HUES64 (cell line): ENCODE data around the gene CARD16.
"Not testable (repeated sequence)": the region's sequence is repeated elsewhere in the genome, so short reads cannot be mapped to it uniquely, and the experiment has no call there.

Experiments
- H3K27ac ChIP-seq: 2 replicates; pipeline ENCODE4 v1.7.0; 2013; ENCODE audit warnings: low read depth, low read length, inconsistent platforms
- H3K27me3 ChIP-seq: 2 replicates; pipeline ENCODE4 v1.6.1; 2013; ENCODE audit warnings: mild to moderate bottlenecking, low read length; ENCODE audit not compliant: insufficient read depth
- H3K36me3 ChIP-seq: 2 replicates; pipeline ENCODE4 v1.6.1; 2013; ENCODE audit warnings: mild to moderate bottlenecking, low read length; ENCODE audit not compliant: insufficient read depth
- H3K4me1 ChIP-seq: 2 replicates; pipeline ENCODE4 v1.6.1; 2013; ENCODE audit warnings: mild to moderate bottlenecking, low read length, moderate library complexity; ENCODE audit not compliant: insufficient read depth
- H3K4me3 ChIP-seq: 2 replicates; pipeline ENCODE4 v1.5.1; 2013; ENCODE audit warnings: mild to moderate bottlenecking, low read length, moderate library complexity
- H3K9ac ChIP-seq: 2 replicates; pipeline ENCODE4 v1.6.1; 2013; ENCODE audit warnings: mild to moderate bottlenecking, low read depth, low read length
- H3K9me3 ChIP-seq: 2 replicates; pipeline ENCODE4 v1.6.1; 2013; ENCODE audit warnings: low read depth, low read length; ENCODE audit not compliant: insufficient read depth
- WGBS: fragments of 150-250, 120-280 bp; methylation state at CpG from one replicate; pipeline ENCODE4 v1.1.7; 2013; ENCODE audit warnings: missing lambda C conversion rate; 5-methylcytosine and 5-hydroxymethylcytosine counted together

CARD16 gene

DNA sequence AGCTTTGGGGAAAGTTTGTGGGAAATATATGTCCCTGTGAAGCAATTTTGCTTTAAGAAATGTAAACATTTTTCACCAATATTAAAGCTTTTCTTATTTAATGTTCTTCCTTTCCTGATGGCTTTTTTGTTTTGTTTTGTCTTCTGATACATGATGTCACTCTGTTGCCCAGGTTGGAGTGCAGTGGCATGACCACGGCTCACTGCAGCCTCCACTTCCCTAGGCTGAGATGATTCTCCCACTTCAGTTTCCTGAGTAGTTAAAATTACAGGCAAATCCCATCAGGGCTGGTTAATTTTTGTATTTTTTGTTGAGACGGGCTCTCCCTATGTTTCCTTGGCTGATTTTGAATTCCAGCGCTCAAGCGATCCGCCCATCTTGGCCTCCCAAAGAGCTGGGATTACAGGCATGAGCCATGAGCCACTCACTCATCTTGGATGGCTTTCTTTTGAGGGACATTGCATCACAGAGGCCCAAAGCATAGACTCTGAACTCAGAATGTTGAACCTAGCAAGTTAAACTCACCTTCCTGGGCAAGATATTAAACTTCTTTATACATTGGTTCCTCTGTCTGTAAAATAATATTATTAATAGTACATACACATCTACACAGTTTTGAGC, 651 bp upstream of the CARD16 start:
- no peak overlapping the region for H3K4me3 ChIP-seq
- H3K4me1 ChIP-seq = peaks cover 5% of the 10 kb centered on the region; the same call in 1 of the 2 replicates
- H3K9ac ChIP-seq = no peak overlapping the region
- 98% methylated on average over 5 of the region's 5 CpGs for WGBS
- no peaks in the 10 kb centered on the region for H3K36me3 ChIP-seq
- H3K27me3 ChIP-seq = no peaks in the 10 kb centered on the region
- no peaks in the 10 kb centered on the region for H3K9me3 ChIP-seq
- H3K27ac ChIP-seq = no peak overlapping the region

DNA sequence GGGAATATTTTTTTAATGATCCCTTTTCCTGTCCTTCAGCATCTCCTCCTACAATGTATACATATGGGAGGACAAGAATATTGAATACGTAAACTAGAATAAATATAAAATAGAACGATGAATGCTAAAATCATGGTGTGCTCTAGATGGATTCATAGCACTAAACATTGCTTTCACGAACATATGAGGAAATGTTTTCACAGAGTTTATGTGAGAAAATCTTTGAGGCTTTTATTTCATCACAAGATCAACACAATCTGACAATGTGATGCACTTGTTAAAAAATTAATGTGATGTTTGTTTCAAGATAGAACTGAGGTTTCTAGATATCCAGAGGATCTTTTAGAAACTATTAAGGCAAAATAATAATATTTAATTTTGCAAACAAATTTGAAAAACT, 3.0 kb downstream of the CARD16 start:
- H3K9ac ChIP-seq = no peak overlapping the region
- WGBS = 98% methylated on average over 3 of the region's 3 CpGs
- no peaks in the 10 kb centered on the region for H3K9me3 ChIP-seq
- peaks cover 4% of the 10 kb centered on the region; the same call in 1 of the 2 replicates for H3K4me1 ChIP-seq
- H3K27ac ChIP-seq = no peak overlapping the region
- H3K36me3 ChIP-seq = no peaks in the 10 kb centered on the region
- no peak overlapping the region for H3K4me3 ChIP-seq
- H3K27me3 ChIP-seq = no peaks in the 10 kb centered on the region

DNA sequence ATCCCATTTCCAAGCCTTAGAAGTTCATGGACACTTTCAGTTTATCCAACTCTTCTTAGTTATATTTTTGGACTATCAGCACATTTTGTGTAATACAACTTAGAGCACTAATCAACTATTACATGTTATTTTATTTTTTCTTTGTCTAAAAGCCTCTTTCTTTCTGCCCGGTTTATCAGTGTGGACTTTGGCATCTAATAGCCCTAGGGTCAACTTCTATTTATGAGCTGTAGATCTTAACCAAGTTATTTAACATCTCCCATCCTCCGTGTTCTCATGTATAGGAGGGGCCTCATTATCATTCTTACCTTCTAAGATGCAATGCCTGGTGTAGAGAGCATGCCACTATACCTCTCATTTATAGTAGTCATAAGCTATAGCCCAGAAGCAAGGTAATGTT, 4.4 kb downstream of the CARD16 start:
- 100% methylated on average over 2 of the region's 2 CpGs for WGBS
- Histone ChIP-seq H3K27ac (no peak overlapping the region), H3K9me3 (no peaks in the 10 kb centered on the region)

GRCh38 chr11:105034813-105035620, 10.1 kb downstream of the CARD16 start, which contains the start of gene CASP1:
TSS of gene CASP1 (minus strand) at chr11:105035144. CDS start at chr11:105035113, 31 bp downstream.
- Histone ChIP-seq H3K4me3 (no peak within 1 kb of the TSS), H3K9me3 (no peaks in the 10 kb centered on the region), H3K27ac (no peak within 1 kb of the TSS)

More for the DNA sequence above, 4.4 kb downstream of the CARD16 start:
- no peak overlapping the region for H3K9ac ChIP-seq
- no peak overlapping the region for H3K4me3 ChIP-seq
- H3K27me3 ChIP-seq = no peaks in the 10 kb centered on the region
- H3K36me3 ChIP-seq = no peaks in the 10 kb centered on the region
- H3K4me1 ChIP-seq = no peaks in the 10 kb centered on the region

GRCh38 chr11:105034388-105034787, 10.7 kb downstream of the CARD16 start:
- H3K27me3 ChIP-seq, H3K27ac ChIP-seq, H3K4me1 ChIP-seq, H3K4me3 ChIP-seq, H3K9me3 ChIP-seq, H3K36me3 ChIP-seq, H3K9ac ChIP-seq: not testable (repeated sequence)
- 96% methylated on average over 2 of the region's 2 CpGs for WGBS

More at GRCh38 chr11:105034813-105035620, 10.1 kb downstream of the CARD16 start, which contains the start of gene CASP1:
- 85% methylated on average over 3 of the region's 3 CpGs for WGBS
- Histone ChIP-seq H3K27me3 (no peaks in the 10 kb centered on the region), H3K9ac (no peak within 1 kb of the TSS), H3K4me1 (no peaks in the 10 kb centered on the region), H3K36me3 (no peaks in the 10 kb centered on the region)

GRCh38 chr11:105033781-105034180, 11.4 kb downstream of the CARD16 start:
- Histone ChIP-seq H3K9me3 (no peaks in the 10 kb centered on the region), H3K36me3 (no peaks in the 10 kb centered on the region), H3K4me1 (no peaks in the 10 kb centered on the region), H3K27ac (no peak overlapping the region), H3K9ac (no peak overlapping the region), H3K27me3 (no peaks in the 10 kb centered on the region), H3K4me3 (no peak overlapping the region)
- WGBS = 95% methylated on average over 1 of the region's 1 CpG

DNA sequence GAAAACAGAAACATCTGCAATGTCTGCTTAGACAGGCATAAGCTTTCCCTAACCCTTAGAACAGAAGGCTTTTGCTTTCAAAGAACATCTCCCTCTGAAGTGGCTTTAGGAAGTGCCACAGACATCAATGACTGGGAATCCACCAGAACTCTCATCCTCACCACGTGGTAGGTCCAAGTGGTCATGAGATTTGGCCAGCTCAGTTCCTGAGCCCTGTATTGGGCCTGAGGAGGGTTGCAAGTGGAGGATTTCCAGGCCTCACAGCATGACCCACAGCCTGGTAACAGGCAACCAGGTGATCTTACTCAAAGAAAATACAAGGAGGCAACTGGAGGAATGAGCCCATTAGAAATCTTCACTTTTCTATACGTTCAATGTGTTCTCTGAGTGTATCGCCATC, 11.8 kb downstream of the CARD16 start:
- Histone ChIP-seq H3K4me1 (no peaks in the 10 kb centered on the region), H3K27me3 (no peaks in the 10 kb centered on the region), H3K9ac (no peak overlapping the region), H3K27ac (no peak overlapping the region), H3K36me3 (no peaks in the 10 kb centered on the region), H3K4me3 (no peak overlapping the region), H3K9me3 (no peaks in the 10 kb centered on the region)
- 98% methylated on average over 3 of the region's 3 CpGs for WGBS

DNA sequence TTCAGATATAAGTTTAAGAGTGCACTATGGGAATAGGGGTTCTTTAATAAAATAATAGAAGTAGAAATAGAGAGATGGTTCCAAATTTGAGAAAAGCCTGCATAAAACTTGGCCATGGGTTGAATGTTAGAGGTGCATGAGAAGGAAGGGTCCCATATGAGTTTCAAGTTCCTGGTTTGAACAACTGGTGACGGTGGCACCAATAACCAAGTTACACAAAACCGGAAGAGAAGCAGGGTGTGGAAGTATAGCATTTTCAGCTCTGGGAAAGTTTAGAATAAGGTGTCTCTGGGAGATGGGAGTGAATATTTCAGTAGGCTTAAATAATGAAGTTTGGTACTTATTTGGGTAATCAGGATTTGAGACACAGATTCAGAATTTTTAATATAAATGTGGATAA, 12.6 kb downstream of the CARD16 start:
- H3K36me3 ChIP-seq = no peaks in the 10 kb centered on the region
- no peaks in the 10 kb centered on the region for H3K9me3 ChIP-seq
- H3K27me3 ChIP-seq = no peaks in the 10 kb centered on the region
- no peaks in the 10 kb centered on the region for H3K4me1 ChIP-seq
- 96% methylated on average over 2 of the region's 2 CpGs for WGBS
- no peak overlapping the region for H3K9ac ChIP-seq
- H3K27ac ChIP-seq = no peak overlapping the region
- H3K4me3 ChIP-seq = no peak overlapping the region

GRCh38 chr11:105027678-105028077, 17.5 kb downstream of the CARD16 start:
- Histone ChIP-seq H3K27ac (no peak overlapping the region), H3K9ac (no peak overlapping the region), H3K4me3 (no peak overlapping the region), H3K36me3 (no peaks in the 10 kb centered on the region), H3K4me1 (no peaks in the 10 kb centered on the region), H3K27me3 (no peaks in the 10 kb centered on the region), H3K9me3 (no peaks in the 10 kb centered on the region)
- 94% methylated on average over 3 of the region's 3 CpGs for WGBS

DNA sequence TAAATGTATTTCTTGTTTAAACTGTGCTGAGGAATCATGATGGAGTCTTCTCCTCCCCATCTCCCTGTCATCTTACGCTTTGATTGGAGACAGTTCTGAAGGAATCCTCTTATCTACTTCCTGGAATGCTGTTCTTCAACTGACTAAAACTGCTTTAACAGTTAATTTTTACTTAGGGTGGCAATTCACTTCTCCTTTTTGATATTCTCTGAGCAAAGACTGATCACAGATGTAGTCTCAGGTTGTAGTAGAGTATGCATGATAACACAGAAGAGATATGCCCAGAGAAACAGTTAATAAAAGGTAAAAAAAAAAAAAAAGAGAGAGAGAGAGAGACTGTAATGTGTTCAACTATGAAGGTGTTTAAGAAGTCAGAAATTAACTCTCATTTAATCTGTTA, 20.7 kb downstream of the CARD16 start:
- 100% methylated on average over 1 of the region's 1 CpG for WGBS
- no peaks in the 10 kb centered on the region for H3K36me3 ChIP-seq

GRCh38 chr11:105023003-105023402, 22.1 kb downstream of the CARD16 start, which contains the start of gene CASP5:
TSS of gene CASP5 (minus strand) at chr11:105023168. CDS start at chr11:105023136, 32 bp downstream.
- Histone ChIP-seq H3K4me3 (no peak within 1 kb of the TSS), H3K27ac (no peak within 1 kb of the TSS)

More for the DNA sequence above, 20.7 kb downstream of the CARD16 start:
- H3K4me3 ChIP-seq = no peak overlapping the region
- H3K4me1 ChIP-seq = no peaks in the 10 kb centered on the region
- H3K9me3 ChIP-seq = no peaks in the 10 kb centered on the region
- H3K9ac ChIP-seq = no peak overlapping the region
- H3K27ac ChIP-seq = no peak overlapping the region
- H3K27me3 ChIP-seq = no peaks in the 10 kb centered on the region

More at GRCh38 chr11:105023003-105023402, 22.1 kb downstream of the CARD16 start, which contains the start of gene CASP5:
- Histone ChIP-seq H3K36me3 (no peaks in the 10 kb centered on the region), H3K9me3 (no peaks in the 10 kb centered on the region), H3K9ac (no peak within 1 kb of the TSS), H3K4me1 (no peaks in the 10 kb centered on the region), H3K27me3 (no peaks in the 10 kb centered on the region)
